PC-3 (cell line): Measurements from ENCODE around the gene IL21. TPM values are rescaled to one million over a fixed set of nuclear protein-coding genes. Genes with fewer than 3 reads are reported as not detected.

Source experiments
- ATAC-seq: fragments of 200-7000 bp; cut with Tn5 transposase; 2 replicates; pipeline ENCODE4 v1.9.1; 2020; ENCODE audit warnings: mild to moderate bottlenecking, moderate library complexity
- BruUV-seq: library from RNA; stranded (reverse); fragments of 400-500 nt; replicated peaks from 2 replicates; lab custom pipeline; 2021; lab: Mats Ljungman, UMichigan
- CTCF ChIA-PET: fragments of 300-600 bp; sonication (Branson Sonifier 250); formaldehyde crosslinking; loops from one replicate; lab custom pipeline; 2022; ENCODE audit warnings: antibody characterized with exemption; lab: Charles Lee
- POLR2A ChIA-PET: fragments of 300-600 bp; sonication (Branson Sonifier 250); formaldehyde crosslinking; loops from one replicate; lab custom pipeline; 2022; ENCODE audit warnings: antibody characterized with exemption; ENCODE audit not compliant: unreplicated experiment; lab: Charles Lee
- DNase-seq: peaks from one replicate; pipeline ENCODE4 v3.0.0-alpha.2; 2015
- H2AFZ ChIP-seq: fragments of 300-600 bp; sonication (generic); 2 replicates; pipeline ENCODE4 v1.6.0; 2016; ENCODE audit warnings: antibody characterized with exemption, low read length
- H3F3A ChIP-seq: fragments of 300-600 bp; sonication (generic); one replicate; pipeline ENCODE4 v1.6.0; 2017; ENCODE audit warnings: antibody characterized with exemption, low read length, control low read depth, mild to moderate bottlenecking; ENCODE audit not compliant: unreplicated experiment
- H3K27ac ChIP-seq: fragments of 300-600 bp; sonication (generic); 2 replicates; pipeline ENCODE4 v1.5.1; 2016; ENCODE audit warnings: mild to moderate bottlenecking, low read length
- H3K27me3 ChIP-seq: fragments of 300-600 bp; sonication (generic); 2 replicates; pipeline ENCODE4 v1.6.1; 2016; ENCODE audit warnings: low read length, mixed read lengths
- H3K36me3 ChIP-seq: fragments of 300-600 bp; sonication (generic); 2 replicates; pipeline ENCODE4 v1.6.1; 2016; ENCODE audit warnings: low read depth, mixed run types, low read length, mixed read lengths
- H3K4me1 ChIP-seq: fragments of 300-600 bp; sonication (generic); 2 replicates; pipeline ENCODE4 v1.5.1; 2016; ENCODE audit warnings: low read length; ENCODE audit not compliant: insufficient read depth
- H3K4me2 ChIP-seq: fragments of 300-600 bp; sonication (generic); 2 replicates; pipeline ENCODE4 v1.6.0; 2016; ENCODE audit warnings: low read length
- H3K4me3 ChIP-seq: fragments of 300-600 bp; sonication (generic); 2 replicates; pipeline ENCODE4 v1.5.1; 2016; ENCODE audit warnings: mild to moderate bottlenecking, low read length, mixed read lengths
- H3K79me2 ChIP-seq: fragments of 300-600 bp; sonication (generic); 2 replicates; pipeline ENCODE4 v1.6.1; 2017; ENCODE audit warnings: low read length, mixed read lengths
- H3K9ac ChIP-seq: fragments of 300-600 bp; sonication (generic); 2 replicates; pipeline ENCODE4 v1.6.0; 2016; ENCODE audit warnings: mild to moderate bottlenecking, low read length
- H3K9me2 ChIP-seq: fragments of 300-600 bp; sonication (generic); replicated peaks from 2 replicates; pipeline ENCODE4 v1.6.1; 2016; ENCODE audit warnings: mixed run types, low read length, mixed read lengths
- H3K9me3 ChIP-seq: fragments of 300-600 bp; sonication (generic); 2 replicates; pipeline ENCODE4 v1.6.1; 2016; ENCODE audit warnings: low read length, mixed read lengths
- H4K20me1 ChIP-seq: fragments of 300-600 bp; sonication (generic); 2 replicates; pipeline ENCODE4 v1.6.1; 2016; ENCODE audit warnings: low read length, mixed read lengths
- EZH2 ChIP-seq: fragments of 300-600 bp; sonication (generic); IDR thresholded peaks from one replicate; pipeline ENCODE4 v1.6.1; 2017; ENCODE audit warnings: antibody characterized with exemption, mild to moderate bottlenecking, low read length; ENCODE audit not compliant: unreplicated experiment
- EZH2phosphoT487 ChIP-seq: fragments of 300-600 bp; sonication (generic); IDR thresholded peaks from 2 replicates; pipeline ENCODE4 v1.6.1; 2018; ENCODE audit warnings: mild to moderate bottlenecking, antibody characterized with exemption, low read length, borderline replicate concordance
- intact Hi-C: fragments of 100-400 bp; cut with micrococcal nuclease; formaldehyde crosslinking; loops from 2 replicates; pipeline ENCODE4 v1.9.0; 2023
- total RNA-seq: library from RNA; depleted of rRNA; stranded (reverse); fragments of >200 nt; gene quantifications from 2 replicates; pipeline ENCODE4 v1.2.3, GENCODE V29; 2014
- TF ChIP-seq, protein P1 (sequence below): fragments of 300-600 bp; sonication (generic); conservative IDR thresholded peaks from 2 replicates; pipeline ENCODE4 v1.5.1; 2017; ENCODE audit warnings: antibody characterized with exemption, low read depth, mild to moderate bottlenecking, low read length

IL21 gene
- total RNA-seq, 1 experiment from 2014 or later: not detected

GRCh38 chr4:122577808-122578781 is 42.8 kb downstream of the IL21 start:
- DNase-seq: peak; percentile 75
- CTCF ChIA-PET: interaction anchor here (0.6 to 0.7 kb wide), 3 partner anchors 124 to 677 kb away, joined by 3 to 4 read pairs (median 3); no protein-coding TSS in a partner anchor

GRCh38 chr4:122577189-122577553 is 43.7 kb downstream of the IL21 start:
- no peaks in the 10 kb centered on the region for H3K9me2 ChIP-seq
- ChIA-PET CTCF (no interaction called here), POLR2A (no interaction called here)
- intact Hi-C loops: loop anchor here (1.0 to 10.0 kb wide), 3 partner anchors 122 to 675 kb away; partner anchors contain the start of gene IL2
- H3K36me3 ChIP-seq: no peaks in the 10 kb centered on the region
- no peaks in the 10 kb centered on the region for H3K79me2 ChIP-seq
- no peak overlapping the region for H3K4me2 ChIP-seq
- no TSS peak for BruUV-seq
- no peaks in the 10 kb centered on the region for H3F3A ChIP-seq
- DNase-seq (no peak), ATAC-seq (no peak)
- no peaks in the 10 kb centered on the region for H3K27me3 ChIP-seq
- no peaks in the 10 kb centered on the region for H3K9me3 ChIP-seq
- H3K9ac ChIP-seq: no peak overlapping the region
- H2AFZ ChIP-seq: no peak overlapping the region
- no peak overlapping the region for H3K27ac ChIP-seq
- TF ChIP-seq EZH2 (no peak), EZH2phosphoT487 (no peak)
- TF ChIP-seq, protein P1, sequence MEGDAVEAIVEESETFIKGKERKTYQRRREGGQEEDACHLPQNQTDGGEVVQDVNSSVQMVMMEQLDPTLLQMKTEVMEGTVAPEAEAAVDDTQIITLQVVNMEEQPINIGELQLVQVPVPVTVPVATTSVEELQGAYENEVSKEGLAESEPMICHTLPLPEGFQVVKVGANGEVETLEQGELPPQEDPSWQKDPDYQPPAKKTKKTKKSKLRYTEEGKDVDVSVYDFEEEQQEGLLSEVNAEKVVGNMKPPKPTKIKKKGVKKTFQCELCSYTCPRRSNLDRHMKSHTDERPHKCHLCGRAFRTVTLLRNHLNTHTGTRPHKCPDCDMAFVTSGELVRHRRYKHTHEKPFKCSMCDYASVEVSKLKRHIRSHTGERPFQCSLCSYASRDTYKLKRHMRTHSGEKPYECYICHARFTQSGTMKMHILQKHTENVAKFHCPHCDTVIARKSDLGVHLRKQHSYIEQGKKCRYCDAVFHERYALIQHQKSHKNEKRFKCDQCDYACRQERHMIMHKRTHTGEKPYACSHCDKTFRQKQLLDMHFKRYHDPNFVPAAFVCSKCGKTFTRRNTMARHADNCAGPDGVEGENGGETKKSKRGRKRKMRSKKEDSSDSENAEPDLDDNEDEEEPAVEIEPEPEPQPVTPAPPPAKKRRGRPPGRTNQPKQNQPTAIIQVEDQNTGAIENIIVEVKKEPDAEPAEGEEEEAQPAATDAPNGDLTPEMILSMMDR: no peak
- no peak overlapping the region for H3K4me3 ChIP-seq
- no peaks in the 10 kb centered on the region for H3K4me1 ChIP-seq
- no peaks in the 10 kb centered on the region for H4K20me1 ChIP-seq

More at GRCh38 chr4:122577808-122578781, 42.8 kb downstream of the IL21 start:
- Histone ChIP-seq H3K79me2 (no peaks in the 10 kb centered on the region), H3F3A (no peaks in the 10 kb centered on the region), H2AFZ (no peak overlapping the region), H3K9me3 (no peaks in the 10 kb centered on the region), H3K4me2 (no peak overlapping the region), H3K27ac (no peak overlapping the region), H3K9ac (no peak overlapping the region), H3K4me1 (no peaks in the 10 kb centered on the region), H4K20me1 (no peaks in the 10 kb centered on the region), H3K27me3 (no peaks in the 10 kb centered on the region), H3K4me3 (no peak overlapping the region), H3K36me3 (no peaks in the 10 kb centered on the region), H3K9me2 (no peaks in the 10 kb centered on the region)
- POLR2A ChIA-PET: no interaction called here
- TF ChIP-seq, protein P1: peak; percentile 64
- TF ChIP-seq EZH2: no peak
- intact Hi-C loops: loop anchor here (1.0 to 10.0 kb wide), 3 partner anchors 123 to 676 kb away; partner anchors contain the start of gene IL2
- ATAC-seq: peak; percentile 73
- no TSS peak for BruUV-seq
